Chondrocyte (in vitro differentiated cells): ENCODE measurements around the gene ZSWIM5. TPM values are rescaled to one million over a fixed set of nuclear protein-coding genes. Genes with fewer than 3 reads are reported as not detected.
"Not testable (repeated sequence)": the region's sequence is repeated elsewhere in the genome, so short reads cannot be mapped to it uniquely, and the experiment has no call there.

Experiments used
- DNase-seq: peaks from one replicate; pipeline ENCODE4 v3.0.0; 2021; ENCODE audit warnings: mixed read lengths, low spot score
- H3K27ac Mint-ChIP-seq: one replicate; pipeline ENCODE4 v1.8.0; 2021; ENCODE audit warnings: mild to moderate bottlenecking, moderate library complexity, mixed read lengths; ENCODE audit not compliant: unreplicated experiment
- H3K27me3 Mint-ChIP-seq: 2 replicates; pipeline ENCODE4 v1.8.0; 2021; ENCODE audit warnings: low read depth, mixed read lengths
- H3K36me3 Mint-ChIP-seq: 2 replicates; pipeline ENCODE4 v1.8.0; 2021; ENCODE audit warnings: low read depth, mixed read lengths
- H3K4me1 Mint-ChIP-seq: 2 replicates; pipeline ENCODE4 v1.8.0; 2021; ENCODE audit warnings: low read depth, mild to moderate bottlenecking, mixed read lengths
- H3K4me3 Mint-ChIP-seq: one replicate; pipeline ENCODE4 v1.8.0; 2021; ENCODE audit warnings: mild to moderate bottlenecking, moderate library complexity, mixed read lengths; ENCODE audit not compliant: unreplicated experiment
- H3K9me3 Mint-ChIP-seq: 2 replicates; pipeline ENCODE4 v1.8.0; 2021; ENCODE audit warnings: low read depth, mixed read lengths
- total RNA-seq: library from RNA; stranded (reverse); gene quantifications from 3 replicates; pipeline ENCODE4 v1.2.1, GENCODE V29; 2021
- TF ChIP-seq, protein P1 (sequence below): fragments of 200-600 bp; sonication (generic); IDR thresholded peaks from 2 replicates; pipeline ENCODE4 v1.5.0; 2021; ENCODE audit warnings: antibody characterized with exemption, mild to moderate bottlenecking, moderate library complexity

The ZSWIM5 gene
- total RNA-seq, 1 donor from 2014 or later: 1.0 TPM

DNA sequence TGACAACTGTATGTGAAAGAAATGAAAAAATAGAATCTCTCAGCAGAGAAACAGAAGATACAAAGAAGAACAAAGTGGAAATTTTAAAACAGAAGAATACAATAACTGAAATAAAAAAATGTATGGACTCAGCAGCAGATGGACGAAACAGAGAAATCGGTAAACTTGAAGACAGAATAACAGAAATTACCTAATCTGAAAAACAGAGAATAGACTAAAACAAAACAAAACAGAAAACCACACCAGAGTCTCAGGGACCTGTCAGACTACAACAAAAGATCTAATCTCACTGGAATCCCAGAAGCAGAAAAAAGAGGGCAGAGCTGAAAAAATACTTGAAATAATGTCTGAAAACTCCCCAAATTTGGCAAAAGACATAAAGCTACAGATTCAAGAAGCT is 83.0 kb downstream of the ZSWIM5 start:
- TF ChIP-seq, protein P1, sequence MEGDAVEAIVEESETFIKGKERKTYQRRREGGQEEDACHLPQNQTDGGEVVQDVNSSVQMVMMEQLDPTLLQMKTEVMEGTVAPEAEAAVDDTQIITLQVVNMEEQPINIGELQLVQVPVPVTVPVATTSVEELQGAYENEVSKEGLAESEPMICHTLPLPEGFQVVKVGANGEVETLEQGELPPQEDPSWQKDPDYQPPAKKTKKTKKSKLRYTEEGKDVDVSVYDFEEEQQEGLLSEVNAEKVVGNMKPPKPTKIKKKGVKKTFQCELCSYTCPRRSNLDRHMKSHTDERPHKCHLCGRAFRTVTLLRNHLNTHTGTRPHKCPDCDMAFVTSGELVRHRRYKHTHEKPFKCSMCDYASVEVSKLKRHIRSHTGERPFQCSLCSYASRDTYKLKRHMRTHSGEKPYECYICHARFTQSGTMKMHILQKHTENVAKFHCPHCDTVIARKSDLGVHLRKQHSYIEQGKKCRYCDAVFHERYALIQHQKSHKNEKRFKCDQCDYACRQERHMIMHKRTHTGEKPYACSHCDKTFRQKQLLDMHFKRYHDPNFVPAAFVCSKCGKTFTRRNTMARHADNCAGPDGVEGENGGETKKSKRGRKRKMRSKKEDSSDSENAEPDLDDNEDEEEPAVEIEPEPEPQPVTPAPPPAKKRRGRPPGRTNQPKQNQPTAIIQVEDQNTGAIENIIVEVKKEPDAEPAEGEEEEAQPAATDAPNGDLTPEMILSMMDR: no peak
- no peaks in the 10 kb centered on the region for H3K9me3 Mint-ChIP-seq
- H3K4me3 Mint-ChIP-seq: no peak overlapping the region
- H3K4me1 Mint-ChIP-seq: no peaks in the 10 kb centered on the region
- no peak overlapping the region for H3K27ac Mint-ChIP-seq
- DNase-seq: no peak
- peaks cover 11% of the 10 kb centered on the region for H3K27me3 Mint-ChIP-seq
- H3K36me3 Mint-ChIP-seq: no peaks in the 10 kb centered on the region

DNA sequence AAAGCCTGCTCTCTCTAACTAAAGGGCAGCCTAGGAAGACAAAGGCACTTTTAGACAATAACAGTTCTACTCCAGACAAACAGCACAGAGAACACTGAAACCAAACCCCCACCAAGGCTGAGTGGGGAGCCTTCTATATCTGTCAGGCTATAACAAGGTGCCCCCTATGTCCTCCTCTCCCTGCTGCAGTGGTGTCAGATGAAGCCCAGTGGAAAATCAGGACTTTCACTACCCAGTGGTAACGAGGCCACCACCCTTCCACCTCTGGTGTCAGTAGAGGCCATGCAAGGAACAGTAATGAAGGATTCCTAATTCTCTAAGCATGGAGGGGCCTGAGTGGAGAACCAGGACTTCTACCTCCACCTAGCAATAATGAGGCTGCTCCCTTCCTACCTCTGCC is 83.7 kb downstream of the ZSWIM5 start:
- Mint-ChIP-seq H3K27ac (no peak overlapping the region), H3K27me3 (peaks cover 11% of the 10 kb centered on the region), H3K36me3 (no peaks in the 10 kb centered on the region), H3K4me3 (no peak overlapping the region), H3K9me3 (no peaks in the 10 kb centered on the region), H3K4me1 (no peaks in the 10 kb centered on the region)
- TF ChIP-seq, protein P1: no peak
- no peak for DNase-seq

DNA sequence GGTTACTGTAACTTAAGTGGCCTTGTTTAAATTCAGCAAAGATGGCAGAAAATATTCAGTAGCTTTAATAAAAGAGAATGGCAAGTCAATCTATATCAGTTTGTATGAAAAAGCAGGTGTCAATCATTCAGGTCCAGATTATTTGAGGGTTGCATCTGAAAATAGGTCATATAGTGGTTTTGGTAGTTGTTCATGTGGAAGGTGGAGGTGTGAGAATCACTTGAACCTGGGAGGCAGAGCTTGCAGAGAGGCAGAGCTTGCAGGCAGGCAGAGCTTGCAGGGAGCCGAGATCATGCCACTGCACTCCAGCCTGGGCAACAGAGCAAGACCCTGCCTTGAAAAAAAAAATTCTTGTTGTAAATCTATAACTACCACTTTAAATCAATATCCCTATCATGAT is 88.6 kb downstream of the ZSWIM5 start:
- Mint-ChIP-seq H3K4me1 (peaks cover 3% of the 10 kb centered on the region), H3K27ac (no peak overlapping the region), H3K36me3 (no peaks in the 10 kb centered on the region), H3K9me3 (no peaks in the 10 kb centered on the region), H3K27me3 (peaks cover 9% of the 10 kb centered on the region), H3K4me3 (no peak overlapping the region)
- no peak for DNase-seq
- TF ChIP-seq, protein P1: no peak

DNA sequence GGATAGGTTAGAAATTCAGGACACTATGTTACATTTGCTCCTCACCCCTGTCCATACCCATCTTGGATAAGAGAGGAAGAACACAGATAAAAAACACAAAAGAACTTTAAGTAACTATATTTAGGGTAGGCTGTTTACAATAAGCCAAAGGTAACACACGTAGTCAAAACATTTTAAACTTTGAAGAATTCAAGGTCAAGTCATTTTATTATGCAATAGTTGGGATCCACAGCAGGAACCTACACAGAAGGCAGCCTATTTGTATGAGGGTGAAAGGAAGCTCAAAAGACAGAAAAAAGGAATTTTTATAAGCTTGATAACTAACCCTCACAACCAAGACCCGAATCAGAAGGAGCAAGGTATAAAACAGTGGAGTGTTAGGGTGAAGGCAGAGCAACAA is 89.6 kb downstream of the ZSWIM5 start:
- H3K9me3 Mint-ChIP-seq: peaks cover 3% of the 10 kb centered on the region
- H3K36me3 Mint-ChIP-seq: no peaks in the 10 kb centered on the region
- no peak for DNase-seq
- H3K27ac Mint-ChIP-seq: no peak overlapping the region
- no peak overlapping the region for H3K4me3 Mint-ChIP-seq
- TF ChIP-seq, protein P1: no peak
- peaks cover 3% of the 10 kb centered on the region for H3K4me1 Mint-ChIP-seq
- peaks cover 10% of the 10 kb centered on the region for H3K27me3 Mint-ChIP-seq

DNA sequence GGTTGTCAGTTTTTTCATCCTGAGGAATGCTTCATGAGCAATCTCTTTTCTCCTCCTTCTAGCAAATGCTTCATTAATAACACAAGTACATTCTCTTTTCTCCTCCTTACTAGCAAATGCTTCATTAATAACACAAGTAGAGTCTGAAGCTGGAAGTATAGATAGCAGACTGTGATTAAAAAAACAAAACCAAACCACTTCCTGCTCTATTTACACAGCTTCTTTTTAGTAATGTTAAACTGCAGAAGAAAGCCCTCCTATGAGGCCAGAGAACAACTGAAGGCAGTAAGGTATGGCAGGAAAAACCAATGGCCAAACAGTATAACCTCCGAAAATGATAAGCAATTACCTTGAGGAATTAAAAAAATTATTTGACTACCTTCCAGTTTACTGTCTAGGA is 90.1 kb downstream of the ZSWIM5 start:
- TF ChIP-seq, protein P1: no peak
- no peak for DNase-seq
- H3K27me3 Mint-ChIP-seq: peaks cover 10% of the 10 kb centered on the region
- no peak overlapping the region for H3K4me3 Mint-ChIP-seq
- H3K9me3 Mint-ChIP-seq: peaks cover 7% of the 10 kb centered on the region
- peaks cover 3% of the 10 kb centered on the region for H3K4me1 Mint-ChIP-seq
- H3K36me3 Mint-ChIP-seq: no peaks in the 10 kb centered on the region
- no peak overlapping the region for H3K27ac Mint-ChIP-seq

DNA sequence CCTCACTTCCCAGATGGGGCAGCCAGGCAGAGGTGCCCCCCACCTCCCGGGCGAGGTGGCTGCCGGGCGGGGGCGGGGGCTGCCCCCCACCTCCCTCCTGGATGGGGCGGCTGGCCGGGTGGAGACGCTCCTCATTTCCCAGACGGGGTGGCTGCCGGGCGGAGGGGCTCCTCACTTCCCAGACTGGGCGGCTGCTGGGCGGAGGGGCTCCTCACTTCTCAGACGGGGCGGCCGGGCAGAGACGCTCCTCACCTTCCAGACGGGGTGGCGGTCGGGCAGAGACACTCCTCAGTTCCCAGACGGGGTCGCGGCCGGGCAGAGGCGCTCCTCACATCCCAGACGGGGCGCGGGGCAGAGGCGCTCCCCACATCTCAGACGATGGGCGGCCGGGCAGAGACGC is 91.2 kb downstream of the ZSWIM5 start:
- DNase-seq, H3K27ac Mint-ChIP-seq, H3K4me1 Mint-ChIP-seq, H3K27me3 Mint-ChIP-seq, H3K36me3 Mint-ChIP-seq, H3K4me3 Mint-ChIP-seq: not testable (repeated sequence)
- H3K9me3 Mint-ChIP-seq: peaks cover 13% of the 10 kb centered on the region
